T-helper 17 cell (primary cell): ENCODE data around the gene GTF2H4. TPM values are rescaled to one million over a fixed set of nuclear protein-coding genes. Genes with fewer than 3 reads are reported as not detected.
"Not testable (repeated sequence)": the region's sequence is repeated elsewhere in the genome, so short reads cannot be mapped to it uniquely, and the experiment has no call there.

ENCODE experiments used
- ATAC-seq: fragments of 150-1000 bp; cut with Tn5 transposase; 2 replicates; pipeline ENCODE4 v1.10.0; 2021; ENCODE audit warnings: mild to moderate bottlenecking, moderate library complexity
- DNase-seq, 3 donors: peaks; one replicate each; pipeline versions ENCODE4 v3.0.0 to v3.0.0-alpha.2; 2020 to 2021
- H3K9me3 ChIP-seq: one replicate; pipeline ENCODE4 v1.7.0; 2013; ENCODE audit warnings: low read length, mild to moderate bottlenecking; ENCODE audit not compliant: control insufficient read depth, poor library complexity, severe bottlenecking
- H3K27ac Mint-ChIP-seq: one replicate; pipeline ENCODE4 v1.8.0; 2022; ENCODE audit warnings: mild to moderate bottlenecking, moderate library complexity, mixed read lengths
- H3K27me3 Mint-ChIP-seq: one replicate; pipeline ENCODE4 v1.8.0; 2022; ENCODE audit warnings: mixed read lengths
- H3K36me3 Mint-ChIP-seq: one replicate; pipeline ENCODE4 v1.8.0; 2022; ENCODE audit warnings: low read depth, mixed read lengths
- H3K4me1 Mint-ChIP-seq: one replicate; pipeline ENCODE4 v1.8.0; 2022; ENCODE audit warnings: mild to moderate bottlenecking, mixed read lengths
- H3K4me3 Mint-ChIP-seq: one replicate; pipeline ENCODE4 v1.8.0; 2022; ENCODE audit warnings: mild to moderate bottlenecking, moderate library complexity, mixed read lengths
- total RNA-seq, 4 donors: library from RNA in 2 of 4; stranded (reverse) in 2 of 4; gene quantifications; one replicate each; pipeline ENCODE4 v1.2.3 and lab custom pipeline; 2022 to 2026

The GTF2H4 gene
- total RNA-seq, 2 donors from 2014 or later, result 11.6 to 19.7 TPM

DNA sequence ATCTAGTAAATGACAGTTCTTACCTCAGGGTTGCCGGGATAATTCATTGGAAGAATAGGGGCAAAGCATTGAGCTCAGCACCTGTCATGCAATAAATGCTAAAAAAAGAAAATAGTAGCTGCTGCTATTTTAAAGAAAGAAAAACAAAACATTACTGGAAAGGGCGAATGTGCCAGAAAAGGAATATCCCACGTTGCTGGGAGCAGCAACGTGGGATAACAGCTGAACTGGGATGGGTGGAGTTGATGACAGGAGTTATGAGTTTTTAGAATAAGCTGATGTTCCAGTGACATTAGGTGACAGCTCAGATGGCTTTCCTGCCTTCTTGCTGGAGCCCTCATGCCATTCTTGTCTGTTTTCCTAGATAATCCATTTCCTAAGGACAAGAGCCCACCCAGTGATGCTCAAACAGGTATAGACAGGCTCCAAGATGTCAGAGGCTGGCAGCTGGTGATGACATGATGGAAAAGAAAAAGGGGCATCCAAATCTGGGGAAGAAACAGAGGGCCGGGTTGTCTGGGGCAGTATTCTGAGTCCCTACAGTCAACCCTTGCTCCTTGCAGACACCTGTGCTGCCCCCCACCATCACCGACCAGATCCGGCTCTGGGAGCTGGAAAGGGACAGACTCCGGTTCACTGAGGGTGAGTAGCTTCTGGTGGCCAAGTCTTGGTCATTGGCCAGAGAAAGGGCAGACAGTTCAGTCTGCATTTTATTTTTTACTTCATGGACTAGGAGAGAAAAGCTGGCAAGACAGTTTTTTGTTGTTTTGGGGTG lies 4.9 kb downstream of the GTF2H4 start:
- Mint-ChIP-seq H3K4me3 (peak overlapping the region; percentile 94), H3K36me3 (peaks cover 8% of the 10 kb centered on the region), H3K27me3 (no peaks in the 10 kb centered on the region), H3K4me1 (peaks cover 42% of the 10 kb centered on the region), H3K27ac (no peak overlapping the region)
- ATAC-seq (no peak), DNase-seq (no peak)
- no peaks in the 10 kb centered on the region for H3K9me3 ChIP-seq

DNA sequence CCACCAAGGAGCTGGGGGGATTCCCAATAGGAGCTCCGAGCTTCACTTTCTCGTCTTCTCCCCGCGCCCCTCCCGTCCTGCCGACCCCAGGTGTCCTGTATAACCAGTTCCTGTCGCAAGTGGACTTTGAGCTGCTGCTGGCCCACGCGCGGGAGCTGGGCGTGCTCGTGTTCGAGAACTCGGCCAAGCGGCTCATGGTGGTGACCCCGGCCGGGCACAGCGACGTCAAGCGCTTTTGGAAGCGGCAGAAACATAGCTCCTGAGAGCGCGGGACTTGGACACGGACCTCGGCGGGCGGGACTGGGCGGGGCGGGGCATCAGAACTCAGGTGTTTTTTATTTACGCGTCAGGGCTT lies 5.7 kb downstream of the GTF2H4 start:
- peaks cover 36% of the 10 kb centered on the region for H3K4me1 Mint-ChIP-seq
- peak overlapping the region; percentile 94 for H3K4me3 Mint-ChIP-seq
- H3K9me3 ChIP-seq, result no peaks in the 10 kb centered on the region
- H3K27me3 Mint-ChIP-seq, result no peaks in the 10 kb centered on the region
- H3K27ac Mint-ChIP-seq, result no peak overlapping the region
- DNase-seq (no peak), ATAC-seq (no peak)
- H3K36me3 Mint-ChIP-seq, result peaks cover 4% of the 10 kb centered on the region

DNA sequence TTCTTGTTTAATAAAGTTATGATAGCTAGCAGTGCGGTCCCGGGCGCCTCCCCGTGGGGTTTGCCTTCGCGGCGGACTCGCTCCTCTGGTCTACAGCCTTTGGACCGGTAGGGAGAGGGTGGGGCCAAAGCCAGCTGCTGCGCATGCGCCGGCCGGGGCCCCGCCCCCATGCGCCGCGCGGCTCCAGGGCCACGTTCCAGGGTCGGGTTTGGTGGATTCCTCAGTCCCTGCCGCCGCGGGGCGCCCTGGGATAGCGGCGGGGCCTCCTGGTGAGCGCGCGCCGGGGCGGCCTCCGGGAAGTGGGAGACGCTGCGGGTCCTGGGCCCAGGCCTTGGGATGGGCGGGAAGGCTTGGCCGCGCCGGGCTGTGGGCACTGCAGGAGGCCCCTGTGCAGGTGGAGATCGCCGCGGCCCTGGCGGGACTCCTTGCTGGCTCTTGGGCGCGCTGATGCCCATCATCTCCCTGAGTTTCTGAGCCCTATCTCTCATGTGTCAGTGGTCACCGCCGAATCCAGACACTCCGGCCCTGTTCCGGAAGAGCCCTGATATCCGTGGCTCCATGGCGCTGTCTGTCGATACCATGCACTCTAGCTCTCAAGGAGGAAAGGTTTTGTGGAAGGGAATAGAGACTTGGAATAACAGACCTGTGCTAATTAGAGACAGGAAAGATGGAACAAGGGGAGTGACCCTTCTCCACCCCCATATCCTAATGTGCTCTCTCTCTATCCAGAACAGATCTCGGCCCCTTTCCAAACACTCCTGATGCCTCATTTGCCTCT lies 6.3 kb downstream of the GTF2H4 start, which contains the start of gene VARS2:
Gene VARS2 (plus strand): TSS at position 163 of the 778 bp plus-strand sequence. CDS start 599 bp downstream, at position 762.
- Mint-ChIP-seq H3K27me3 (no peaks in the 10 kb centered on the region), H3K4me3 (peak within 1 kb of the TSS; percentile 94), H3K36me3 (peaks cover 4% of the 10 kb centered on the region), H3K4me1 (peaks cover 31% of the 10 kb centered on the region), H3K27ac (peak within 1 kb of the TSS; percentile 75)
- peak; percentile 80 to 91 (median 88) for DNase-seq
- peak; percentile 98 for ATAC-seq
- no peaks in the 10 kb centered on the region for H3K9me3 ChIP-seq

DNA sequence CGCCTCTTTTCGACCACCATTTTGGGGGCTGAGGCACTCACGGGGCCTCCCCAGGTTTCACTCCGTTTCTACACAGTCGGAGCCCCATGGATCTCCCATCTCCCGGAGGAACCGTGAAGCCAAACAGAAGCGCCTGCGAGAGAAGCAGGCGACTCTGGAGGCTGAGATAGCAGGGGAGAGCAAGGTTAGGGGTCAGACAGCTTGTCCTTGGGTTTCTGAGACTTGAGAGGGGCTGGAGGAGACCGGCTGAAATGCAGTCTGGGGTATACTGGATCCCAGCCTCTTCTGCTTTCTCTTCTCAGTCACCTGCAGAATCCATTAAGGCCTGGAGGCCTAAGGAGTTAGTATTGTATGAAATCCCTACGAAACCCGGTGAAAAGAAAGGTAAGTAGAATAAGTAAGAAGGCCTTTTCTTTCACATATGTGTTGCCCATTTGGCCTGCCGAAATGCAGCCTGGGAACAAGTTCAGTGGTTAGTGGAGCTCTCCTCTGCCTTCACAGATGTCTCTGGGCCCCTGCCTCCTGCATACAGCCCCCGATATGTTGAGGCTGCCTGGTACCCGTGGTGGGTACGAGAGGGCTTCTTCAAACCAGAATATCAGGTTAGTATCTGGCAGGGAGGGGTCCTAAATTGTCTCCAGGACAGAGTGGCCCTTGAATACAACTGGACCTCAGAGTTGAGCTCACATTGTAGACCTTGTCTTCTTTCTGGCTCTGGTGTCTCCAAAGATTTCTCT lies 7.0 kb downstream of the GTF2H4 start:
- Mint-ChIP-seq H3K4me1 (peaks cover 31% of the 10 kb centered on the region), H3K4me3 (peak overlapping the region; percentile 94), H3K27ac (peak overlapping the region; percentile 75), H3K27me3 (no peaks in the 10 kb centered on the region), H3K36me3 (peaks cover 6% of the 10 kb centered on the region)
- DNase-seq (no peak), ATAC-seq (no peak)
- no peaks in the 10 kb centered on the region for H3K9me3 ChIP-seq

DNA sequence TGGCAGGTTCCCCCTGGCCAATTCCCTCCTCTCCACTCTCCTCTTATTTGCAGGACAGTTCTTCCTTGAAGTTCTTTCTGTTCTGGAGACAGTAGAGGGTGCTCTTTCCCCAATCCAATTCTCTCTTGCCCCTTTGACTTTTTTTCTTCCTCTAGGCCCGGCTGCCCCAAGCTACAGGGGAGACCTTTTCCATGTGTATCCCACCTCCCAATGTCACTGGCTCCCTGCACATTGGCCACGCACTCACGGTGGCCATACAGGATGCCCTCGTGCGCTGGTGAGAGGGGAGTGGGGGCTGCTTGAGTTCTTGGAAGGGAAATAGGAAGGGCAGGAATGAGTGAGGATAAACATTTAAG lies 7.6 kb downstream of the GTF2H4 start:
- Mint-ChIP-seq H3K4me1 (peaks cover 31% of the 10 kb centered on the region), H3K27ac (peak overlapping the region; percentile 75), H3K4me3 (peak overlapping the region; percentile 94), H3K36me3 (peaks cover 6% of the 10 kb centered on the region), H3K27me3 (no peaks in the 10 kb centered on the region)
- DNase-seq (no peak), ATAC-seq (no peak)
- no peaks in the 10 kb centered on the region for H3K9me3 ChIP-seq

DNA sequence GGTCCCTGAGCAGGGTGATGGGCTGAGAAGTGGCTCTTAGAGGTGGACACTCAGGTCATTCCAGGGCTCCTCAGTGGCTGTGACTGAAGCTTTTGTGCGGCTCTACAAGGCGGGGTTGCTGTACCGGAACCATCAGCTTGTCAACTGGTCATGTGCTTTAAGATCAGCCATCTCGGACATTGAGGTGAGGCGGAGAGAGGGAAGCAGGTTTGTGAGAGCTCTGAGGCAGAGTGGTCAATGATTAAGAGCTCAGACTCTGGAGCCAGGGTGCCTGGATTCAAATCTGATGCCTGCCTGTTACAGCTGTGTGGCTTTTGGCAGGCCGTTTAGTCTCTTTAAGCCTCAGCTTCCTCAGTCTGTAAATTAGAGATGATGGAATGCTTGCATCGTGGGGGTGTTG lies 9.0 kb downstream of the GTF2H4 start:
- Mint-ChIP-seq H3K36me3 (peaks cover 6% of the 10 kb centered on the region), H3K27me3 (no peaks in the 10 kb centered on the region), H3K4me3 (no peak overlapping the region), H3K4me1 (peaks cover 28% of the 10 kb centered on the region), H3K27ac (no peak overlapping the region)
- DNase-seq (no peak), ATAC-seq (no peak)
- no peaks in the 10 kb centered on the region for H3K9me3 ChIP-seq

DNA sequence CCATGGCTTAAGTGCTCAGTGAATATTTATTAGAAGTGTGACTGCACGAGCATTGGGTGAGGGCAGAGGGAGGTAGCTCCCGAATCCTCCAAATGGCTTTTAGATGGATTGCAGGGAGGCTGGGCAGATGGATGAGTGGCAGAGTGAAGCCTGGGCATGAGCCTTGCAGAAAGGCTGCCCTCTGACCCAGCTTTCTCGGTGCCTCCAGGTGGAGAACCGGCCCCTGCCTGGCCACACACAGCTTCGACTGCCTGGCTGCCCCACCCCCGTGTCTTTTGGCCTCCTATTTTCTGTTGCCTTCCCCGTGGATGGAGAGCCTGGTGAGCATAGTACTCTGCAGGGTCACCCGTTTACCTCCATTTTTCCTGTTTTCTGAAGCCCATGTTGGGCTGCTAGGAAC lies 9.5 kb downstream of the GTF2H4 start:
- H3K27ac Mint-ChIP-seq, result no peak overlapping the region
- H3K4me3 Mint-ChIP-seq, result no peak overlapping the region
- no peak for DNase-seq
- peaks cover 26% of the 10 kb centered on the region for H3K4me1 Mint-ChIP-seq
- H3K36me3 Mint-ChIP-seq, result peaks cover 2% of the 10 kb centered on the region
- no peaks in the 10 kb centered on the region for H3K27me3 Mint-ChIP-seq
- H3K9me3 ChIP-seq, result no peaks in the 10 kb centered on the region
- ATAC-seq, result no peak

DNA sequence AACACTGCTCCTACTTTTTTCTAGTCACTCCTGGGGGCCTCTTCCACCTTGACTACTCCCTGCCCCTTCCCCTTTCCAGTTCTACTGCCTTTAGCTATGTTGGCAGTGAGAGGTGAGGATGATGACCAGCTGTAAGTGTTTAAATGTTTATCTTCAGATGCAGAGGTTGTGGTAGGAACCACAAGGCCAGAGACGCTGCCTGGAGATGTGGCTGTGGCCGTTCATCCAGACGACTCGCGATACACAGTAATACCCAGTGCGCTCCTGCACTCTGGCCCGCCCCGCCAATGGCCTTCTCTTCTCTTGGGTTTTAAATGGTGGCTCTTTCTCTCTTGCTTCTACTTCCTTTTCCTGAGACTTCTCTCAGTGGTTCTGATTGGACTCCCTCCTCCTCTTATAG lies 10.7 kb downstream of the GTF2H4 start:
- H3K4me1 Mint-ChIP-seq, result peaks cover 22% of the 10 kb centered on the region
- no peak for DNase-seq
- H3K36me3 Mint-ChIP-seq, result peaks cover 2% of the 10 kb centered on the region
- no peaks in the 10 kb centered on the region for H3K27me3 Mint-ChIP-seq
- no peak for ATAC-seq
- peak overlapping the region; percentile 37 for H3K27ac Mint-ChIP-seq
- no peaks in the 10 kb centered on the region for H3K9me3 ChIP-seq
- H3K4me3 Mint-ChIP-seq, result no peak overlapping the region

DNA sequence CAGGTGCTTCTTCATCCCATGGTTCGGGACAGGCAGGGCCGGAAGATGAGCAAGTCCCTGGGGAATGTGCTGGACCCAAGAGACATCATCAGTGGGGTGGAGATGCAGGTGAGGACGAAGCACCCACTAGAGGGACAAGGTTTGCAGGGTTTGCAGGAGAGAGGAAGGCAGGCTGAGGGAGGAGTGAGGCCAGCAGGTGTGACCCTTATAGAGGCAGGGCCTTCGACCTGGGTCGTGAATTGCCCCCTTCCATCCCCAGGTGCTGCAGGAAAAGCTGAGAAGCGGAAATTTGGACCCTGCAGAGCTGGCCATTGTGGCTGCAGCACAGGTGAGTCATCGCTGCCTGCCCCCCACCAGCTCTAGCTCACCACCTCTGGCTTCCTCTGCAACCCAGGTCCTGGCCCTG lies 14.4 kb downstream of the GTF2H4 start:
- peak overlapping the region; percentile 11 for H3K27ac Mint-ChIP-seq
- ATAC-seq, result no peak
- H3K36me3 Mint-ChIP-seq, result peaks cover 5% of the 10 kb centered on the region
- no peaks in the 10 kb centered on the region for H3K9me3 ChIP-seq
- no peak overlapping the region for H3K4me3 Mint-ChIP-seq
- no peak for DNase-seq
- peaks cover 5% of the 10 kb centered on the region for H3K4me1 Mint-ChIP-seq
- no peaks in the 10 kb centered on the region for H3K27me3 Mint-ChIP-seq

DNA sequence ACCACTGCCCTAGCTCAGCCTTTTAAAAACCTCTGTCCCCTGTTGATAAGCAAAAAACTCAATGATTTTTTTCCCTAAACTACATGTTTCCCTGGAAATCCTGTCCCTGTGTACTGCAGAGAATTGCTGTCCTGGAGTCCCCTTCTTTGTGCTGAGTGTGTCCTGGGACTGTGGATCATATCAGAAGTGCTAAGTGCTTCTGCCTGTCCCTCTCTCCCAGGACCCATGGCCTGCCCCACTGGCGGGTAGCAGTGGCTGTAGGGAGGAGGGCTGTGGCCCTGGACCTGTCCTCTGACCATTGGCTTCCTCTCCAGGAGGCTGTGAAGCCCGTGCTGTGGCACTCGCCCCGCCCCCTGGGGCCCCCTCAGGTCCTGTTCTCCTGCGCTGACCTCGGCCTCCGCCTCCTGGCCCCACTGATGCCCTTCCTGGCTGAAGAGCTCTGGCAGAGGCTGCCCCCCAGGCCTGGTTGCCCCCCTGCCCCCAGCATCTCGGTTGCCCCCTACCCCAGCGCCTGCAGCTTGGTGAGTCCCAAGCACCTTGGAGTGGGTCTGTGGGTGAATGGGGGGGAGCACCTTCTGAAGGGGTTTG lies 16.1 kb downstream of the GTF2H4 start:
- not testable (repeated sequence) for H3K9me3 ChIP-seq, H3K36me3 Mint-ChIP-seq, H3K4me1 Mint-ChIP-seq, H3K4me3 Mint-ChIP-seq, H3K27ac Mint-ChIP-seq, DNase-seq, H3K27me3 Mint-ChIP-seq, ATAC-seq

DNA sequence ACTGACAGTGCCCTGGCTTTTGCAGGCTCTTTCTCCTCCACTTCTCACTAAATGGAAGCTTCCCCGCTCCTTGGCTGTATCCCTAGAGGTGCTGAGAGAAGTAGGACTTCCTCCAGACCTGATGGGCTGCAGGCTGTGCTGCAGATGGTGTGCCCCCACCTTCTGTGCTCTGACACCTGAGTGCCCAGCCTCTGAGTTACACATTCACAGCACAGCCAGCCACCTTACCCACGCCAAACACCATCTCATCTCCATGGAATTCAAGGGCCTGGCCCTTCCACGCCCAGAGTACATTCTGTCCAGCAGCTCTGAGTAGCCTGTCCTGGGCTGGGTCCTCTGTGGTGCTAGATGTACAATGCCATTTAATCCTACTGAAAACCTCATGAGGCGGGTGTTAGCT lies 18.6 kb downstream of the GTF2H4 start:
- Mint-ChIP-seq H3K4me1 (no peaks in the 10 kb centered on the region), H3K27ac (no peak overlapping the region), H3K27me3 (no peaks in the 10 kb centered on the region), H3K36me3 (peaks cover 3% of the 10 kb centered on the region), H3K4me3 (no peak overlapping the region)
- ATAC-seq (no peak), DNase-seq (no peak)
- no peaks in the 10 kb centered on the region for H3K9me3 ChIP-seq

DNA sequence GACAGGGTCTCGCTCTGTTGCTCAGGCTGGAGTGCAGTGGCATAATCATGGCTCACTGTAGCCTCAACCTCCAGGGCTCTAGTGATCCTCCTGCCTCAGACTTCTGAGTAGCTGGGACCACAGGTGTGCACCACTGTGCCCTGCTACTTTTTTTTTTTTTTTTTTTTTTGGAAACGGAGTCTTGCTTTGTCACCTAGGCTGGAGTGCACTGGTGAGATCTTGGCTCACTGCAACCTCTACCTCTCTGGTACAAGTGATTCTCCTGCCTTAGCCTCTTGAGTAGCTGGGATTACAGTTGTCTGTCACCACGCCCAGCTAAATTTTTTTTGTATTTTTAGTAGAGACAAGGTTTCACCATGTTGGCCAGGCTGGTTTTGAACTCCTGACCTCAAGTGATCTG lies 19.1 kb downstream of the GTF2H4 start:
- not testable (repeated sequence) for H3K9me3 ChIP-seq, H3K27ac Mint-ChIP-seq, H3K4me1 Mint-ChIP-seq, ATAC-seq, DNase-seq, H3K27me3 Mint-ChIP-seq, H3K36me3 Mint-ChIP-seq, H3K4me3 Mint-ChIP-seq

DNA sequence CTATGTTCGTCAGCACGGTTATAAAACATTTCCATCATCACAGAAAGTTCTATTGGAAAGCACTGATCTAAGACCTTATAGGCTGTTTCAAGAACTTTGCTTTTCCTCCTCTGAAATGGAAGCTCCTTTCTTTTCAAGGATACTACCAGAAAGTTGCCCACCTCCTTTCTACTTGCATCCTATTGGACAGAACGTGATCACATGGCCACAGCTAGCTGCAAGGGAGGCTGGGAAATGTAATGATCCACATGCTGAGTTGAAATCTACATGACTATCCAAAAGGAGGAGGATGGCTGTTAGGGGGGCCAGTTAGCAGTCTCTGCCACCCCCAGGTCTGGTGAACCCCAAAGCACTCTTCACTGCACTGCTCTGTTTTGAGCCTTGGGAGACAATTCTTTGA lies 20.7 kb downstream of the GTF2H4 start:
- Mint-ChIP-seq H3K27me3 (no peaks in the 10 kb centered on the region), H3K4me3 (no peak overlapping the region), H3K27ac (no peak overlapping the region), H3K36me3 (peaks cover 3% of the 10 kb centered on the region), H3K4me1 (peaks cover 4% of the 10 kb centered on the region)
- DNase-seq (no peak), ATAC-seq (no peak)
- H3K9me3 ChIP-seq, result no peaks in the 10 kb centered on the region
